Natural killer cell (primary cell): ENCODE results near the gene PRKCSH. TPM values are rescaled to one million over a fixed set of nuclear protein-coding genes. Genes with fewer than 3 reads are reported as not detected.

Experiments used
- ATAC-seq, 3 donors: fragments of 150-1000 bp in 2 of 3; fragments of 200-7000 bp in 1 of 3; cut with Tn5 transposase; 1 replicate in 1 of 3; 2 replicates in 2 of 3; pipeline ENCODE4 v1.10.0; 2021; ENCODE audit warnings: mild to moderate bottlenecking in 2 of 3, moderate library complexity in 2 of 3
- DNase-seq, 2 donors: peaks; one replicate each; pipeline versions ENCODE4 v3.0.0 to v3.0.0-alpha.2; 2013 to 2021; ENCODE audit warnings: mixed read lengths in 1 of 2
- H3K27ac ChIP-seq: one replicate; pipeline ENCODE4 v1.5.1; 2013; ENCODE audit warnings: mild to moderate bottlenecking, low read length
- H3K27me3 ChIP-seq: one replicate; pipeline ENCODE4 v1.6.1; 2013; ENCODE audit warnings: low read length; ENCODE audit not compliant: control insufficient read depth, insufficient read depth
- H3K36me3 ChIP-seq: one replicate; pipeline ENCODE4 v1.6.1; 2013; ENCODE audit warnings: low read length; ENCODE audit not compliant: control insufficient read depth, insufficient read depth
- H3K4me1 ChIP-seq: one replicate; pipeline ENCODE4 v1.6.1; 2013; ENCODE audit warnings: low read length; ENCODE audit not compliant: control insufficient read depth, insufficient read depth
- H3K4me3 ChIP-seq: one replicate; pipeline ENCODE4 v1.5.1; 2013; ENCODE audit warnings: low read length
- H3K9me3 ChIP-seq: one replicate; pipeline ENCODE4 v1.6.1; 2013; ENCODE audit warnings: low read length; ENCODE audit not compliant: control insufficient read depth, insufficient read depth
- H3K27ac Mint-ChIP-seq, 2 donors: one replicate each; pipeline ENCODE4 v1.8.0; 2022; ENCODE audit warnings: mild to moderate bottlenecking in 2 of 2, mixed read lengths in 2 of 2, moderate library complexity in 1 of 2
- H3K27me3 Mint-ChIP-seq, 2 donors: one replicate each; pipeline ENCODE4 v1.8.0; 2022; ENCODE audit warnings: low read depth in 2 of 2, mixed read lengths in 2 of 2
- H3K36me3 Mint-ChIP-seq: one replicate; pipeline ENCODE4 v1.8.0; 2022; ENCODE audit warnings: mixed read lengths
- H3K4me1 Mint-ChIP-seq, 2 donors: one replicate each; pipeline ENCODE4 v1.8.0; 2022; ENCODE audit warnings: mixed read lengths in 2 of 2
- H3K4me3 Mint-ChIP-seq: one replicate; pipeline ENCODE4 v1.8.0; 2022; ENCODE audit warnings: mild to moderate bottlenecking, moderate library complexity, mixed read lengths
- H3K9me3 Mint-ChIP-seq, 2 donors: one replicate each; pipeline ENCODE4 v1.8.0; 2022; ENCODE audit warnings: mixed read lengths in 2 of 2
- CTCF ChIP-seq: fragments of 200-600 bp; IDR thresholded peaks from one replicate; pipeline ENCODE4 v1.8.0; 2022; ENCODE audit warnings: antibody characterized with exemption
- WGBS: methylation state at CpG from one replicate; pipeline ENCODE4 v1.1.7; 2013; ENCODE audit warnings: missing lambda C conversion rate; ENCODE audit not compliant: insufficient coverage; 5-methylcytosine and 5-hydroxymethylcytosine counted together
- intact Hi-C: fragments of 100-400 bp; cut with micrococcal nuclease; formaldehyde crosslinking; loops from one replicate; pipeline ENCODE4 v1.14.2; 2022
- total RNA-seq, 4 donors: library from RNA; stranded (reverse); fragments of 120-200 nt in 1 of 4; gene quantifications; one replicate each; pipeline versions ENCODE4 v1.2.3 to v1.2.4, GENCODE V29; 2013 to 2022

PRKCSH gene
- total RNA-seq, 3 donors from 2014 or later (not counting 1 experiment from before 2014, with no cell fraction given), result 320 to 367 (median 327) TPM

- Mint-ChIP-seq H3K27me3 (peaks cover 0 to 3% of the 10 kb centered on the region in 2 donors), H3K36me3 (no peaks in the 10 kb centered on the region), H3K27ac (no peak overlapping the region), H3K4me1 (no peaks in the 10 kb centered on the region), H3K9me3 (no peaks in the 10 kb centered on the region), H3K4me3 (no peak overlapping the region)
- no peak for TF ChIP-seq CTCF
- Histone ChIP-seq H3K27ac (no peak overlapping the region), H3K9me3 (no peaks in the 10 kb centered on the region), H3K4me1 (no peaks in the 10 kb centered on the region), H3K4me3 (no peak overlapping the region), H3K36me3 (no peaks in the 10 kb centered on the region), H3K27me3 (no peaks in the 10 kb centered on the region)
- intact Hi-C loops, result no loop called here
- DNase-seq (no peak), ATAC-seq (no peak)
- 100% methylated on average over 1 of the region's 1 CpG for WGBS
Measured at GRCh38 chr19:11400798-11401197, 34.6 kb upstream of the PRKCSH start.

GRCh38 chr19:11401808-11402543 is 33.5 kb upstream of the PRKCSH start:
- no peak for ATAC-seq
- no peak overlapping the region for H3K4me3 ChIP-seq
- peaks cover 4% of the 10 kb centered on the region for H3K4me1 ChIP-seq
- Mint-ChIP-seq H3K9me3 (no peaks in the 10 kb centered on the region), H3K4me3 (no peak overlapping the region), H3K36me3 (no peaks in the 10 kb centered on the region), H3K4me1 (no peaks in the 10 kb centered on the region), H3K27me3 (peaks cover 0 to 3% of the 10 kb centered on the region in 2 donors), H3K27ac (no peak overlapping the region)
- H3K27ac ChIP-seq, result no peak overlapping the region
- H3K9me3 ChIP-seq, result no peaks in the 10 kb centered on the region
- H3K27me3 ChIP-seq, result peaks cover 2% of the 10 kb centered on the region
- intact Hi-C loops, result no loop called here
- WGBS, result 90% methylated on average over 7 of the region's 9 CpGs
- TF ChIP-seq CTCF, result no peak
- H3K36me3 ChIP-seq, result no peaks in the 10 kb centered on the region
- no peak for DNase-seq

GRCh38 chr19:11404588-11405222 is 30.7 kb upstream of the PRKCSH start:
- ATAC-seq (no peak), DNase-seq (no peak)
- Histone ChIP-seq H3K4me1 (peaks cover 4% of the 10 kb centered on the region), H3K27me3 (peaks cover 2% of the 10 kb centered on the region), H3K4me3 (no peak overlapping the region), H3K27ac (no peak overlapping the region), H3K36me3 (no peaks in the 10 kb centered on the region), H3K9me3 (no peaks in the 10 kb centered on the region)
- no peaks in the 10 kb centered on the region for H3K36me3 Mint-ChIP-seq
- whole genome bisulfite sequencing, result 82% methylated on average over 9 of the region's 9 CpGs
- no peaks in the 10 kb centered on the region for H3K9me3 Mint-ChIP-seq
- no peak for TF ChIP-seq CTCF
- no peaks in the 10 kb centered on the region for H3K4me1 Mint-ChIP-seq
- H3K27ac Mint-ChIP-seq, result no peak overlapping the region
- intact Hi-C loops, result no loop called here
- H3K4me3 Mint-ChIP-seq, result no peak overlapping the region
- peaks cover 0 to 5% of the 10 kb centered on the region in 2 donors for H3K27me3 Mint-ChIP-seq
